NCI-H460 (cell line): ENCODE data around the gene SF3B1. TPM values are rescaled to one million over a fixed set of nuclear protein-coding genes. Genes with fewer than 3 reads are reported as not detected.
"Not testable (repeated sequence)": the region's sequence is repeated elsewhere in the genome, so short reads cannot be mapped to it uniquely, and the experiment has no call there.

ENCODE experiments used
- DNase-seq: peaks from one replicate; pipeline ENCODE4 v3.0.0-alpha.2; 2016; ENCODE audit warnings: low read depth; ENCODE audit errors: extremely low read depth
- polyA plus RNA-seq: library from polyadenylated mRNA; depleted of rRNA; stranded (reverse); fragments of >200 nt; gene quantifications from 2 replicates; pipeline ENCODE4 v1.2.3, GENCODE V29; 2014; cell fraction: nucleus; rRNA removed
- total RNA-seq: library from RNA; depleted of rRNA; stranded (reverse); fragments of >200 nt; shearing (Covaris generic); gene quantifications from 2 replicates; pipeline ENCODE4 v1.2.3, GENCODE V29; 2014; rRNA removed

Gene SF3B1
- total RNA-seq: 193 and 230 TPM in 2 replicates
- 521 and 693 TPM in 2 replicates for polyA plus RNA-seq

GRCh38 chr2:197434541-197435513, at the start of gene SF3B1:
Gene SF3B1 (minus strand): TSS chr2:197435028. CDS start chr2:197434999, 29 bp downstream.
- peak; percentile 98 for DNase-seq

GRCh38 chr2:197484248-197484647, 49.4 kb upstream of the SF3B1 start:
- not testable (repeated sequence) for DNase-seq

GRCh38 chr2:197480165-197481036, 45.6 kb upstream of the SF3B1 start:
- DNase-seq: no peak

- DNase-seq: no peak
Measured at GRCh38 chr2:197477797-197478196, 43.0 kb upstream of the SF3B1 start.

GRCh38 chr2:197472166-197472565, 37.3 kb upstream of the SF3B1 start:
- DNase-seq: no peak

GRCh38 chr2:197464175-197464574, 29.3 kb upstream of the SF3B1 start:
- DNase-seq: no peak

- DNase-seq: no peak
Measured at GRCh38 chr2:197461057-197461456, 26.2 kb upstream of the SF3B1 start.

- no peak for DNase-seq
Measured at GRCh38 chr2:197460649-197461048, 25.8 kb upstream of the SF3B1 start.

GRCh38 chr2:197455428-197455827, 20.6 kb upstream of the SF3B1 start:
- DNase-seq: no peak

- DNase-seq: no peak
Measured at GRCh38 chr2:197454923-197455322, 20.1 kb upstream of the SF3B1 start.

GRCh38 chr2:197453914-197454398, 19.1 kb upstream of the SF3B1 start:
- DNase-seq: peak; percentile 87

- peak; percentile 99 for DNase-seq
Measured at GRCh38 chr2:197453123-197453913, 18.5 kb upstream of the SF3B1 start, which contains the start of gene COQ10B. Gene COQ10B (plus strand): TSS chr2:197453552. CDS start chr2:197453561, 9 bp downstream.

GRCh38 chr2:197452754-197453122, 17.9 kb upstream of the SF3B1 start:
- DNase-seq: no peak

- DNase-seq: not testable (repeated sequence)
Measured at GRCh38 chr2:197450935-197451358, 16.1 kb upstream of the SF3B1 start.

- DNase-seq: no peak
Measured at GRCh38 chr2:197450465-197450864, 15.6 kb upstream of the SF3B1 start.

- no peak for DNase-seq
Measured at GRCh38 chr2:197446844-197447243, 12.0 kb upstream of the SF3B1 start.

GRCh38 chr2:197445746-197446145, 10.9 kb upstream of the SF3B1 start:
- no peak for DNase-seq

- no peak for DNase-seq
Measured at GRCh38 chr2:197442857-197443256, 8.0 kb upstream of the SF3B1 start.

GRCh38 chr2:197437380-197437779, 2.6 kb upstream of the SF3B1 start:
- DNase-seq: no peak
